Fibroblast of mammary gland (primary cell): ENCODE results near the gene C9orf50.

ENCODE experiments used
- DNase-seq: peaks from one replicate; pipeline ENCODE4 v3.0.0-alpha.2; 2010; ENCODE audit warnings: low read depth
- H3K4me3 ChIP-seq: 2 replicates; pipeline ENCODE4 v1.5.1; 2011; ENCODE audit warnings: low read depth, mild to moderate bottlenecking, low read length, moderate library complexity; ENCODE audit not compliant: control insufficient read depth
- TF ChIP-seq, protein P1 (sequence below): conservative IDR thresholded peaks from 2 replicates; pipeline ENCODE4 v1.5.1; 2011; ENCODE audit warnings: low read depth, low read length, inconsistent platforms; ENCODE audit not compliant: control insufficient read depth, insufficient read depth

Gene C9orf50

DNA sequence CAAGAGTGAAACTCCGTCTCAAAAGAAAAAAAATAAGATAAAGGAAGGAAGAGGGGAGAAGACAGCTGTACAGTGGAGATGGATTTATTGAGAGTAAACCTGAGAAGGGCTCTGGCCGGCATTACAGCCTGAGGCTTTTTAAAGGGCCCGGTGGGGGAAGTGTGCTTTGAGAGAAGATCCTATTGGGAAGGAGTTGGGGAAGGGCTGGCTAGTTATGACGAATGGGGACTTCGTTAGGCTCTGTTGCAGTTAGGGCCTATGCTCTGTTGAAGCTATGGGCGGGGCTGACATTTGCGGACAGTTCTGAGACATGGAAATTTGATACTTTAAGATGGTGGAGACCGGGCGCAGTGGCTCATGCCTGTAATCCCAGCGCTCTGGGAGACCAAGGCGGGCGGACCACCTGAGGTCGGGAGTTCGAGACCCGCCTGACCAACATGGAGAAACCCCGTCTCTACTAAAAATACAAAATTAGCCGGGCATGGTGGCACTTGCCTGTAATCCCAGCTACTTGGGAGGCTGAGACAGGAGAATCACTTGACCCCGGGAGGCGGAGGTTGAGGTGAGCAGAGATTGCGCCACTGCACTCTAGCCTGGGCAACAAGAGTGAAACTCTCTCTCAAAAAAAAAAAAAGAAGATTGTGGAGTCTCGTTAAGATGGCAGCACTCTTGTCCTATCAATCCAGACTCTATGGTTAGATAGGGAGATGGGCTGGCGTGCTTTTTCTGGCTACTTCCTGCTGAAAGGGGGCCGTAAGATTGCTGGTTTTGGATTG, 33.2 kb downstream of the C9orf50 start:
- DNase-seq, result peak; percentile 56
- TF ChIP-seq, protein P1, sequence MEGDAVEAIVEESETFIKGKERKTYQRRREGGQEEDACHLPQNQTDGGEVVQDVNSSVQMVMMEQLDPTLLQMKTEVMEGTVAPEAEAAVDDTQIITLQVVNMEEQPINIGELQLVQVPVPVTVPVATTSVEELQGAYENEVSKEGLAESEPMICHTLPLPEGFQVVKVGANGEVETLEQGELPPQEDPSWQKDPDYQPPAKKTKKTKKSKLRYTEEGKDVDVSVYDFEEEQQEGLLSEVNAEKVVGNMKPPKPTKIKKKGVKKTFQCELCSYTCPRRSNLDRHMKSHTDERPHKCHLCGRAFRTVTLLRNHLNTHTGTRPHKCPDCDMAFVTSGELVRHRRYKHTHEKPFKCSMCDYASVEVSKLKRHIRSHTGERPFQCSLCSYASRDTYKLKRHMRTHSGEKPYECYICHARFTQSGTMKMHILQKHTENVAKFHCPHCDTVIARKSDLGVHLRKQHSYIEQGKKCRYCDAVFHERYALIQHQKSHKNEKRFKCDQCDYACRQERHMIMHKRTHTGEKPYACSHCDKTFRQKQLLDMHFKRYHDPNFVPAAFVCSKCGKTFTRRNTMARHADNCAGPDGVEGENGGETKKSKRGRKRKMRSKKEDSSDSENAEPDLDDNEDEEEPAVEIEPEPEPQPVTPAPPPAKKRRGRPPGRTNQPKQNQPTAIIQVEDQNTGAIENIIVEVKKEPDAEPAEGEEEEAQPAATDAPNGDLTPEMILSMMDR, result no peak
- no peak overlapping the region for H3K4me3 ChIP-seq

DNA sequence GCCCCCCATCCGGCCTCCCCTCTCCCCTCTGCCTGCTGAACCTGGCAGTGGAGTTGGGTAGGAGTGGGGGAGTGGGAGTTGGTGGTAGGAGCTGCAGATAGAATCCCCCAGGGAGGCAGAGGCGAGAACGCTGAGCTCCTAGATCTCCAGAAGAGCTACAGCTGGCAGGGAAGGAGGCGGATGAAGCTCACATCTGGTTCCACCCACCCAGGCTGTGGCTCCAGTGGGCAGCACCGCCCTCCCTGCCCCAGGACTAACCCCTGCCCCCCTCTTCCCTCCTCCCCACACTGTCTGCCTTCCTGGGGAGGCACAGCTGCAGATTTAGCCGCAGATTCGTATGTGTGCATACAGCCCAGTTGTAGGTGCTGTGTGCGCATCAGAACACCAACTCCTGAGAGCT, 34.2 kb downstream of the C9orf50 start:
- DNase-seq, result no peak
- TF ChIP-seq, protein P1, result no peak
- H3K4me3 ChIP-seq, result no peak overlapping the region

DNA sequence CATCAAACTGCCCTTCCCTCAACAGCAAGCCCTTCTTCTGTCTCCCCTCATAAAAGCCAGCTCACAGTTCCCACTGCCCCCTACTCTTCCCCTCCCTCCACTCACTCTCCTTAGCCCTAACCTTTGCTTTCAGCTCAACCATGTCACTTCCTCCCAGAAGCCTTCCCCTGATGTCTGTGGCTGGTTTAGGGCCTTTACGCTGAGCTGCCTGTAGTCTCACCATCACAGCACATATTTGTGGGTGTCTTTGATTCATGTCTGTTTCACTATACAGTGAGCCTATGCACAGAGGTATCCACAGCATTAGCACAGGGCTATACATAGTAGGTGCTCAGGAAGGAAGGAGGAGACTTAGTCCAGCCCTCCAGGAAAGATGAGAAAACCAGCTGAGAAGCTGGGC, 34.7 kb downstream of the C9orf50 start:
- TF ChIP-seq, protein P1, result no peak
- H3K4me3 ChIP-seq, result no peak overlapping the region
- DNase-seq, result no peak

DNA sequence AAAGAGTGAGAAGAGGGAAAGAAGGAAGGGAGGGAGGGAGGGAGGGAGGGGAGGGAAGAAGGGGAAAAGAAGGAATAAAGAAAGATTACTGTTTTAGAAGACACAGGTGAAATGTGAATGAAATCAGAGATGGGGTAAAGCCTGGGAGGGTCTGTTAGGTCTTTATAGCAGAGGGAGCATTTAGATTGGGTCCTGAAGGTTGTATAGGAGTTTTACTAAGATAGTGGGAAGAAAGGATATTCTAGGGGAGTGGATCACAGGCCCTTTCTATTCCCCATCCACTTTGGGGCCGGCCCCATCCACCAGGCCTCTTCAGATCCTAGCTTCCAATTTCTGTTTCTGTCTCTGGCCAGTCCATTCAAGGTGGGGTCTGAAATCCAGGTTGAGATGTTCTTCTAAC, 35.5 kb downstream of the C9orf50 start:
- no peak overlapping the region for H3K4me3 ChIP-seq
- TF ChIP-seq, protein P1, result no peak
- DNase-seq, result no peak

DNA sequence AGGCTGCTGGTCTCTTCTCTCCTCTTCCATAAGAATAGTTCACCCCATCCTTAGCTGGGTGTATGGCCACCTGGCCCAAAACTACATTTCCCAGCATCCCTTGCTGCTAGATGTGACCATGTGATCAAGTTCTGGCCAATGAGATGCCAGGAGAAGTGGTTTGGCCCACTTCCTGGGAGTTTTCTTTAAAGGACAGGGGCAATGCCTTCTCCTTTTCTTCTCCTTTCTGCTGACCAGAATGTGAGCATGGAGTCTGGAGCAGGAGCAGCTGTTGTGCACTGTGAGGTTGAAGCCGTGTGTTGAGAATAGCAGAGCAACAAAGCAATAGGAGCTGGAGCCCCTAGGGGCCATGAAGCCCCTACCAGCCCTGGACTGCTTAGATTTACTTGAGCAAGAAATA, 36.8 kb downstream of the C9orf50 start:
- H3K4me3 ChIP-seq, result no peak overlapping the region
- peak; percentile 85 for DNase-seq
- TF ChIP-seq, protein P1, result no peak

DNA sequence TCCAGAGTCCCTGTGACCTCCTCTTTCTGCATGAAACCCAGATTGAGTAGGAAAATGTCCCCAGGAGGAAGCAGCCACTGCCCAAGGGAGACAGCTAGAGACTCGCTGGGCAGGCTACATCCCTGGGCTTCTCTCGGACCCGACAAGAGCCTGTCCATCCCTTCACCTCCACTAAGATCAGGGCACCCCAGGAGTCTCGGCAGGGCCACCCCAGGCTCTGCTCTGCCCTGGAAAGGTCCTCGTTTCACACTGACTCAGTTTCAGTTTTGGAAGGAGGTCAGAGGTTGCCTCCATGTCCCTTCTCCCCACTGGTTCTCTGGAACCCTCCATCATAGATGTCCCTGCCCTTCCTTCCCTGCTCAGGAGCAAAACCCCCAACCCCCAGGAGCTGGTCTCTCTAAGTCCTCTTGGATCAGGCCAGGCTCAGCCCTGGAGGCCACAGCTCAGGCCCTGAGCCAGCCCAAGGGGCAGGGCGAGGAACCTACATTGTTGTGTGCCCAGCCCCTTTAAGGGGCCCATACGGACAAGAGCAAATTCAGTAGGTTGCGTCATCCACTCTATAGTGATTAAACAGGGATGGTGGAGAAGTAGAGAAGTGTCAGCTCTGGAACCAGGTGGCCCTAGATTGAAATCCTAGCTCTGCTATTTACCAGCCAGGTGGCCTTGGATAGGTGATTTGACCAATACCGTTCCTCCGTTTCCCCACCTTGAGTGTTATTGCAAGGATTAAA, 37.4 kb downstream of the C9orf50 start:
- H3K4me3 ChIP-seq, result no peak overlapping the region
- no peak for DNase-seq
- TF ChIP-seq, protein P1, result no peak

DNA sequence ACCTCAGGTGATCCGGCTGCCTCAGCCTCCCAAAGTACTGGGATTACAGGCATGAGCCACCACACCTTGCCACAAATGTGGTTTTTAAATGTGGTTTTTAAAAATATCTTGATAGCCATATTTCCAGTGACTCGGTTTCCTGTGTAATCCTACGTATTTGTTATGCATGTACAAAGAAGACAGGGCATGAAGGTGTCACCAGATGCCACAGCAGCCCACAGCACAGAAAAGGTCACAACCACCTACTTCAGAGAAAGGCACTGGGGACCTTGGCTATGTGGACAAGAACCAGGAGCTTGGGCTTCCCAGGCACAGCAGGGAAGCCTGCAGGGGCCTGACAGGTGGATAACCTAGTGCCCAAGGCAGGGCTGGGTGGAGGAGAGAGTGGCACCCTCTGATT, 38.0 kb downstream of the C9orf50 start:
- TF ChIP-seq, protein P1, result no peak
- DNase-seq, result no peak
- no peak overlapping the region for H3K4me3 ChIP-seq
